Thoracic aorta (tissue), 2 donors: ENCODE results near the gene KCNK1. TPM values are rescaled to one million over a fixed set of nuclear protein-coding genes. Genes with fewer than 3 reads are reported as not detected.

Experiments
- ATAC-seq: fragments of 150-250 bp; one replicate; pipeline ENCODE4 v1.8.0; 2017; ENCODE audit warnings: low read depth; ENCODE audit not compliant: insufficient number of reproducible peaks, low FRiP score
- DNase-seq: peaks from one replicate; pipeline ENCODE4 v3.0.0-alpha.2; 2020; ENCODE audit warnings: low spot score
- H3K27ac ChIP-seq, 2 donors: fragments of 200-600 bp; sonication (generic); 1 replicate in 1 of 2; 2 replicates in 1 of 2; pipeline ENCODE4 v1.5.1; 2016; ENCODE audit warnings: mild to moderate bottlenecking in 2 of 2, moderate library complexity in 2 of 2
- H3K27me3 ChIP-seq: fragments of 200-600 bp; sonication (generic); replicated peaks from 2 replicates; pipeline ENCODE4 v1.6.0; 2016; ENCODE audit warnings: mild to moderate bottlenecking; ENCODE audit not compliant: insufficient read depth
- H3K36me3 ChIP-seq: fragments of 200-600 bp; sonication (generic); one replicate; pipeline ENCODE4 v1.5.1; 2016
- H3K4me1 ChIP-seq, 2 donors: fragments of 200-600 bp; sonication (generic); 1 replicate in 1 of 2; 2 replicates in 1 of 2; pipeline versions ENCODE4 v1.5.1 to v1.6.0; 2016; ENCODE audit warnings: low read depth in 2 of 2, mild to moderate bottlenecking in 1 of 2; ENCODE audit not compliant: control insufficient read depth in 1 of 2
- H3K4me3 ChIP-seq: fragments of 200-600 bp; sonication (generic); 2 replicates; pipeline ENCODE4 v1.5.1; 2016; ENCODE audit warnings: mild to moderate bottlenecking
- H3K9me3 ChIP-seq: fragments of 200-600 bp; sonication (generic); 2 replicates; pipeline ENCODE4 v1.5.1; 2016
- CTCF ChIP-seq: fragments of 200-600 bp; sonication (generic); IDR thresholded peaks from one replicate; pipeline ENCODE4 v1.5.1; 2019; ENCODE audit warnings: antibody characterized with exemption
- total RNA-seq, 2 donors: library from RNA; depleted of rRNA; stranded (reverse); fragments of >200 nt; gene quantifications; one replicate each; pipeline versions ENCODE4 v1.1.0 to v1.2.3, GENCODE V29; 2016

KCNK1 gene
- total RNA-seq, 2 donors from 2014 or later, result 6.2 to 8.5 TPM

DNA sequence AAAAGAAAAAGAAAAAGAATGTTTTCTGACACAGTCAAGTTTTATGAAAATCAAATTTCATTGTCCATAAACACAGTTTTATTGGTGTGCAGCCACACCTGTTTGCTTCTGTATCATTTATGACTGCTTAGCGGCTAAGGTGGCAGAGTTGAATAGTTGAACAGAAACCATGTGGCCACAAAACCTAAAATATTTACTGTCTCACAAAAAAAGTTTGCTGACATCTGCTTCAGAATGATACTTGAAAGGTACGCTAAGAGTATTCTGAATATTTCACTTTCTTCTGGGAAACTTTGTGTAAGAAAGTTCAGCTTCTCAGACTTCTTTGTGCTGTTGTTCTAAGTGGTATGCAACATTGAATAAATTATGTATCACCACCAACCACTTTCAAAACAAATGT is 6.2 kb downstream of the KCNK1 start:
- TF ChIP-seq CTCF, result no peak
- Histone ChIP-seq H3K36me3 (no peaks in the 10 kb centered on the region), H3K4me3 (no peak overlapping the region), H3K27me3 (no peaks in the 10 kb centered on the region), H3K27ac (no peak overlapping the region), H3K9me3 (no peaks in the 10 kb centered on the region), H3K4me1 (peaks cover 0 to 12% of the 10 kb centered on the region in 2 donors)
- ATAC-seq, result no peak
- DNase-seq, result no peak

DNA sequence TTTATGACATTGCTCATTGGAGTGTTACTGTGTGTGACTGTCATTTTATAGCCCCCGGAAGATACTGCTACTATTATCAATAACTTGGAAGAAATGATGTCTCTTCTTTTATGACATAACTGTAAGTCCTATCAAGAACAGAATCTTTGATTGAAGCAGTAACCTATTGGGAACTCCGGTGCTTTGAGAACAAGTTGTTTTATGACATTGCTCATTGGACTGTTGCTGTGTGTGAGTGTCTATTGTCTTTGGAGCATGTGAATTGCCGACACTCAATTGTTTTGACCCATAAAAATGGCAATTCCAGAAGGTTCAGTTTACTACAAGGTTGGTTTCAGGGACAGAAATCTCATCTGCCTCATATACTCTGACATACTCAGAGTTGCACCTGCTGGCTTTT is 8.0 kb downstream of the KCNK1 start:
- DNase-seq, result no peak
- Histone ChIP-seq H3K27ac (no peak overlapping the region), H3K4me1 (no peaks in the 10 kb centered on the region), H3K27me3 (no peaks in the 10 kb centered on the region), H3K36me3 (no peaks in the 10 kb centered on the region), H3K4me3 (no peak overlapping the region), H3K9me3 (no peaks in the 10 kb centered on the region)
- no peak for ATAC-seq
- no peak for TF ChIP-seq CTCF

- no peaks in the 10 kb centered on the region for H3K27me3 ChIP-seq
- TF ChIP-seq CTCF, result no peak
- no peaks in the 10 kb centered on the region for H3K9me3 ChIP-seq
- no peak for ATAC-seq
- H3K4me1 ChIP-seq, result no peaks in the 10 kb centered on the region
- no peak overlapping the region for H3K4me3 ChIP-seq
- H3K27ac ChIP-seq, result no peak overlapping the region
- no peak for DNase-seq
- H3K36me3 ChIP-seq, result no peaks in the 10 kb centered on the region
Observed at GRCh38 chr1:233624289-233624688, 10.4 kb downstream of the KCNK1 start.

- H3K4me3 ChIP-seq, result no peak overlapping the region
- no peaks in the 10 kb centered on the region for H3K4me1 ChIP-seq
- no peaks in the 10 kb centered on the region for H3K9me3 ChIP-seq
- no peaks in the 10 kb centered on the region for H3K27me3 ChIP-seq
- no peak for TF ChIP-seq CTCF
- H3K36me3 ChIP-seq, result no peaks in the 10 kb centered on the region
- no peak for ATAC-seq
- DNase-seq, result no peak
- no peak overlapping the region for H3K27ac ChIP-seq
Observed at GRCh38 chr1:233625087-233625486, 11.2 kb downstream of the KCNK1 start.

DNA sequence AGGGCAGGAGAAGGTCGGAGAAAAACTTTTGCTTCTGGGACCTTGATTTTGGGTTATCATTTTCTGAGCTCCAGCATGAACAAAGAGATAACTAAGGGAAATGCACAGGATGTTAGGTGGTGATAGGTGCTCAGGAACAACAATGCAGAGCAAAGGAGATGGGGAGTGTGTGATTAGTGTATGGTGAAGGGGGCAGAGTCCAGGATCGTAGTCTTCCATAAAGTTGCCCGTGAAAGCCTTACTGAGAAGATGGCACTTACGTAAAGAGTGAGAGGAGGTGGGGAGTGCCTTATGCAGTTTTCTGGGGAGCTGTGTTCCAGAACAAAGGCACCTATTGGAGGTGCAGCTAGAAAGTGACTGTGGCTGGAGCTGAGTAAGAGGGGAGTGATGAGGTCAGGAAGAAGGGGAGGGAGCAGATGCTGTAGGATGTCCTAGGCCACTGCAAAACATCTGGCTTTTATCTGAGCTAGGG is 11.6 kb downstream of the KCNK1 start:
- H3K27ac ChIP-seq, result no peak overlapping the region
- DNase-seq (no peak), ATAC-seq (no peak)
- H3K36me3 ChIP-seq, result no peaks in the 10 kb centered on the region
- TF ChIP-seq CTCF, result no peak
- no peaks in the 10 kb centered on the region for H3K4me1 ChIP-seq
- no peak overlapping the region for H3K4me3 ChIP-seq
- no peaks in the 10 kb centered on the region for H3K9me3 ChIP-seq
- no peaks in the 10 kb centered on the region for H3K27me3 ChIP-seq
